Lung (tissue), 12 donors: ENCODE results near the gene MYOM1. TPM values are rescaled to one million over a fixed set of nuclear protein-coding genes. Genes with fewer than 3 reads are reported as not detected.

Experiments used
- ATAC-seq: fragments of 200-7000 bp; cut with Tn5 transposase; one replicate; pipeline ENCODE4 v1.9.1; 2020; ENCODE audit warnings: moderate number of reproducible peaks; ENCODE audit not compliant: insufficient read depth, low FRiP score
- DNase-seq, 3 donors: peaks; one replicate each; pipeline ENCODE4 v3.0.0-alpha.2; 2013 to 2017
- H3K27ac ChIP-seq, 2 donors: one replicate each; pipeline ENCODE4 v1.5.1; 2013; ENCODE audit warnings: mild to moderate bottlenecking in 2 of 2, moderate library complexity in 2 of 2, control low read depth in 1 of 2, inconsistent platforms in 1 of 2, low read depth in 1 of 2, low read length in 1 of 2
- H3K27me3 ChIP-seq, 3 donors: one replicate each; pipeline ENCODE4 v1.5.1; 2013; ENCODE audit warnings: low read length in 2 of 3; ENCODE audit not compliant: control insufficient read depth in 3 of 3, insufficient read depth in 3 of 3
- H3K36me3 ChIP-seq, 4 donors: one replicate each; pipeline ENCODE4 v1.5.1; 2013; ENCODE audit warnings: low read length in 4 of 4, mild to moderate bottlenecking in 1 of 4, moderate library complexity in 1 of 4; ENCODE audit not compliant: control insufficient read depth in 4 of 4, insufficient read depth in 4 of 4
- H3K4me1 ChIP-seq, 5 donors: one replicate each; pipeline ENCODE4 v1.5.1; 2013; ENCODE audit warnings: low read length in 5 of 5, mild to moderate bottlenecking in 2 of 5, moderate library complexity in 1 of 5; ENCODE audit not compliant: control insufficient read depth in 5 of 5, insufficient read depth in 5 of 5
- H3K4me3 ChIP-seq: one replicate; pipeline ENCODE4 v1.5.1; 2013; ENCODE audit warnings: mild to moderate bottlenecking, control low read depth, moderate library complexity
- H3K9ac ChIP-seq, 2 donors: one replicate each; pipeline ENCODE4 v1.5.1; 2013; ENCODE audit warnings: low read length in 2 of 2, control low read depth in 1 of 2; ENCODE audit not compliant: insufficient read depth in 1 of 2
- H3K9me3 ChIP-seq, 4 donors: one replicate each; pipeline ENCODE4 v1.5.1; 2013; ENCODE audit warnings: low read length in 3 of 4, mild to moderate bottlenecking in 1 of 4, moderate library complexity in 1 of 4; ENCODE audit not compliant: control insufficient read depth in 4 of 4, insufficient read depth in 3 of 4
- CTCF ChIP-seq: IDR thresholded peaks from 2 replicates; pipeline ENCODE4 v1.5.1; 2012; ENCODE audit warnings: mild to moderate bottlenecking; ENCODE audit errors: control extremely low read depth, extremely low read depth
- WGBS, 2 donors: extraction: QIAGEN DNeasy Blood & Tissue Kit; methylation state at CpG; one replicate each; pipeline ENCODE4 v1.1.7; 2013; 5-methylcytosine and 5-hydroxymethylcytosine counted together
- polyA plus RNA-seq, 2 donors: library from polyadenylated mRNA; stranded (reverse); fragments of 200-250 nt; gene quantifications; one replicate each; pipeline ENCODE4 v1.2.1, GENCODE V29; 2013
- total RNA-seq, 2 donors: library from RNA; depleted of rRNA in 1 of 2; stranded (reverse); fragments of >200 nt in 1 of 2; gene quantifications; one replicate each; pipeline ENCODE4 v1.2.1, GENCODE V29; 2014 to 2021
- donor health status: control.
- donor health status: control.
- donor health status: Bipolar disorder and iron deficiency.
- donor health status: healthy.
- donor health status: DM: yes; HTN: yes; CAD: no.

The MYOM1 gene
- total and polyA plus RNA-seq, 4 donors, result 0.61 to 4.6 (median 1.3) TPM

DNA sequence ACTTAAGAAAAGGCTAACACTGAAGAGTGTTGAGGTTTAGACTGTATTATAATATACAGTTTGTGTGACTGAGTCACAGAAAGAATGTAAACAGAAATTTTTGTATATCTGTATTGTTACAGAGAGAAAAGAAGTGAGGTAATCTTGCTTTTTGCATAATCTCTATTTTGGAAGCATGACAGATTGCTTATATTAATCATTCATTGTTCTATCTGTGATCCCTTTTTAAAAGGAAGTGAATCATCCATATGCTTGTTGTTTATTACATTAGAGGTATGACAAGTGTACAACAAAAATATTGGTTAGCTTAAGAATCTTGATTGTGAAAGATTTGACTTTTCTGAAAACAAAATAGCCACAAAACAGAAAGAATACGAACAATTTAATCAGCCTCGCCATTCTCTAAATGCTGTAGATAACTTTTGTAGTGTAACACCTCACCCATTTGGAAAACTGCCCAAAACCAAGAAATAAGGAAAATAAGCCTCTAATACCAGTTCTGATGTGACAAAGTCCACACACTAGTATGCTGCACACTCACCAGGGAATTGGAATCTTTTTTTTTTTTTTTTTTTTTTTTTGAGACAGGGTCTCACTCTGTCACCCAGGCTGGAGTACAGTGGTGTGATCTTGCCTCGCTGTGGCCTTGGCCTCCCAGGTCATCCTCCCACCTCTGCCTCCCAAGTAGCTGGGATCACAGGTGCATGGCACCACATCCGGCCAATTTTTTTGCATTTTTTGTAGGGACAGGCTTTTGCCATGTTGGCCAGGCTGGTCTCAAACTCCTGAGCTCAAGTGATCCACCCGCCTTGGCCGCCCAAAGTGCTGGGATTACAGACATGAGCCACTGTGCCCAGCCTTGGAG lies 115.3 kb downstream of the MYOM1 start:
- DNase-seq, result peak in 1 of 3 donors; percentile 10
- Histone ChIP-seq H3K4me3 (no peak overlapping the region), H3K36me3 (peaks cover 0 to 12% (median 0%) of the 10 kb centered on the region in 4 donors), H3K27me3 (peaks cover 0 to 3% (median 0%) of the 10 kb centered on the region in 3 donors), H3K27ac (no peak overlapping the region), H3K9ac (no peak overlapping the region), H3K4me1 (peaks cover 0 to 2% (median 0%) of the 10 kb centered on the region in 5 donors), H3K9me3 (no peaks in the 10 kb centered on the region)
- TF ChIP-seq CTCF, result no peak
- WGBS, 2 donors, result 80 to 88% methylated on average over 6 of the region's 6 CpGs
- peak; percentile 19 for ATAC-seq

DNA sequence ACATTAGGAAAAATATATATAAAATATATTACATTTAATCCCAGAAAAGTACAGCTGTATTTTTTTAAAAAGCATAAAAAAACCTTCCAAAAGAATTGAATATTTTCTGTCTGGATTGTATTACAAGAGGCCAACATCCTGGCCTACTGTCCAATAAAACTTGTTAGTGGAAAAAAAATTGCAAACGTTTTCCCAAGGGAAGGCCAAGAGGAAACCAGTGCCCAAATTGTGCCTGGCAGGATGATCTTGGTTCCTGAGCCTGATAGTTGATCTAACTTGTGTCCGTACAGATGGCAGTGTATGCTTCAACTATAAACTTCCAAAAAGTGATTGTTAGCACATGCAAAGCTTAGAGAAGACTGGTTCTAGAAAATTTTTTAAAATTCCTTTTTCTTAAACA lies 116.2 kb downstream of the MYOM1 start:
- Histone ChIP-seq H3K4me1 (peaks cover 0 to 2% (median 0%) of the 10 kb centered on the region in 5 donors), H3K36me3 (peaks cover 0 to 12% (median 0%) of the 10 kb centered on the region in 4 donors), H3K9ac (no peak overlapping the region), H3K27me3 (peaks cover 0 to 3% (median 0%) of the 10 kb centered on the region in 3 donors), H3K9me3 (no peaks in the 10 kb centered on the region), H3K4me3 (no peak overlapping the region), H3K27ac (peak overlapping the region; percentile 29 to 47)
- ATAC-seq, result no peak
- 47 to 75% methylated on average over 2 of the region's 2 CpGs for WGBS, 2 donors
- no peak for DNase-seq
- TF ChIP-seq CTCF, result no peak

- peaks cover 0 to 3% (median 0%) of the 10 kb centered on the region in 3 donors for H3K27me3 ChIP-seq
- no peak for ATAC-seq
- no peak overlapping the region for H3K9ac ChIP-seq
- peaks cover 0 to 12% (median 0%) of the 10 kb centered on the region in 4 donors for H3K36me3 ChIP-seq
- 96 to 98% methylated on average over 1 of the region's 1 CpG for WGBS, 2 donors
- H3K4me1 ChIP-seq, result peaks cover 0 to 2% (median 0%) of the 10 kb centered on the region in 5 donors
- DNase-seq, result no peak
- no peaks in the 10 kb centered on the region for H3K9me3 ChIP-seq
- TF ChIP-seq CTCF, result no peak
- no peak overlapping the region for H3K4me3 ChIP-seq
- no peak overlapping the region for H3K27ac ChIP-seq
Measured at GRCh38 chr18:3102983-3103382, 116.8 kb downstream of the MYOM1 start.
